GM04504 (cell line): ENCODE data around the gene CHST11.

ENCODE experiments used
- DNase-seq: peaks from one replicate; pipeline ENCODE4 v3.0.0-alpha.2; 2012; ENCODE audit warnings: low read depth

Gene CHST11

DNA sequence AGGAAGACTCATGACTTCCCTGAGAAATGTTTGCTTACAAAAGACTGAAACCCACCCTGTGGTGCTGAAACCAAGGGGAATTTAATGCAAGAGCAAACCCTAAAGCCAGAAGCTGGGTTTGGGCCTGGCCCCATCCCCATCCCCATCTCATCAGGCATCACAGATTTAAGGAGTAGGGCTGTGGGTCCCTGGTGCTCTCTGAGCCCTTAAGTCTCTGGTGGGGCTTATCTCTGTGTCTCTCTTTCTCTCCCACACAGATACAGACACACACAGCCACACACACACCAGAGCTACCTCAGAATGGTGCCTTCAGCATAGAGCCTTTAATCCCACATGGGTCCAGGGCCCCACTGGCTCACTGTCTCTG, 264.3 kb downstream of the CHST11 start:
- no peak for DNase-seq

DNA sequence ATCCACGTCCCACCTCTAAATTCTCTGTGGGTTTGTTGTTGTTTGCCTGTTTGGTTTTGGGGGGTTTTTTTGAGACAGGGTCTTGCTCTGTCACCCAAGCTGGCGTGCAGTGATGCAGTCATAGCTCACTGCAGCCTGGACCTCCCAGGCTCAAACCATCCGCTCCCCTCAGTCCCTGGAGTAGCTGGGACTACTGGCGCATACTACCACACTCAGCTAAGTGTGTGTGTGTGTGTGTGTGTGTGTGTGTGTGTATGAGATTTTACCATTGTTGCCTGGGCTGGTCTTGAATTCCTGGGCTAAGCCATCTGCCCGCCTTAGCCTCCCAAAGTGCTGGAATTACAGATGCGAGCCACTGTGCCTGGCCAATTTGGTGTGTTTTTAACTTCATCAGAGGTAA, 265.2 kb downstream of the CHST11 start:
- DNase-seq, result no peak

GRCh38 chr12:104722601-104723534, 266.1 kb downstream of the CHST11 start:
- no peak for DNase-seq

DNA sequence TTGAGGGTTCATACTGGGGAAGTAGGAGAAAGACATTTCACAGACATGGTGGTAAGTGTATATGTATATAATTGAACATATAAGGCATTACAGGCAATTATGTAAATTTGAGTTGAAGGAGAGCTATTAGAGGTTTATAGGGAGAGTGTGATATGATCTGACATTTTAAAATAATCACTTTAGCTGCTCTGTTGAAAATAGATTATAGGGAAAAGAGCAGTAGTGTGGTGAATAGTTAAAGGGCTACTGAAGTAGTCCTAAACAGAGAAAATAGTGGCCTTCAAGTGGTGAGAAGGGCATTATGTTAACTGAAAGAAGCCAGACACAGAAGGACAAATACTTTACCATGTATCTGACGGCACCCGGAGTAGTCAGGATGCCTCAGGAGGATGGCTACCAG, 267.1 kb downstream of the CHST11 start:
- DNase-seq, result no peak

- DNase-seq, result no peak
Observed at GRCh38 chr12:104724992-104725585, 268.3 kb downstream of the CHST11 start.

GRCh38 chr12:104725610-104726009, 268.9 kb downstream of the CHST11 start:
- no peak for DNase-seq

DNA sequence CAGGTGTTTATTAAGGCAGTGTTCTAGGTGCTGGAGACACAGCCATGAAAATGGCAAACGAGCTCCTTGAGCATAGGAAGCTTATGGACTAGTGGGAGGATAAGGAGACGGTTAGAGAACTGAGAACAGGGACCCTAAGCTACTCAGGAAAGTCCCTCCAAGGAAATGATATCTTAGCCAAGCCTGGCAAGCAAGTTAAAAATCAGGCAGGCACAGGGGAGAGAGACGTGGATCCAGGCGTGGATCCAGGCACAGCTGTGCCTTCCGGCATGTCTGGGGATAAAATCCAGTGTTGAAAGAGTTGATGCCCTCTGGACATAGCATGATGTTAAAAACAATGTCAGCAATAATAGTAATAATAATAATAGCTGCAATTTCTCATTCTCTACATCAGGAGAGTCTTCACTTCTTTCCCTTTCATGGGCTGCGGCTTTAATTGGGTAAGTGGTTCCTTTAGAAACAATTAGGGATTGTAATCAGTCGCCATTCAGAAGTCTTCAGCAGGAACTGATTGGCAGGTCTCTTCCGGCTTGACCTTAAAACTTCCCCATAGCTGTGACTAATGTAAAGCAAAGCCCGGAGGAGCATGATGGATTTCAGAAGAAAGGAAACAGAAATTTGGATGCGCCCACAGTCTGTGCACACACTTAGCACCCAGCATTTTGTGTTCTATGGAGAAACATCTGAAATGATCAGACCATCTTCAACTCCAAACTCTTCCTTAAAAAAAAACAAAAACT, 271.1 kb downstream of the CHST11 start:
- DNase-seq, result no peak

GRCh38 chr12:104729091-104729490, 272.3 kb downstream of the CHST11 start:
- DNase-seq, result no peak

DNA sequence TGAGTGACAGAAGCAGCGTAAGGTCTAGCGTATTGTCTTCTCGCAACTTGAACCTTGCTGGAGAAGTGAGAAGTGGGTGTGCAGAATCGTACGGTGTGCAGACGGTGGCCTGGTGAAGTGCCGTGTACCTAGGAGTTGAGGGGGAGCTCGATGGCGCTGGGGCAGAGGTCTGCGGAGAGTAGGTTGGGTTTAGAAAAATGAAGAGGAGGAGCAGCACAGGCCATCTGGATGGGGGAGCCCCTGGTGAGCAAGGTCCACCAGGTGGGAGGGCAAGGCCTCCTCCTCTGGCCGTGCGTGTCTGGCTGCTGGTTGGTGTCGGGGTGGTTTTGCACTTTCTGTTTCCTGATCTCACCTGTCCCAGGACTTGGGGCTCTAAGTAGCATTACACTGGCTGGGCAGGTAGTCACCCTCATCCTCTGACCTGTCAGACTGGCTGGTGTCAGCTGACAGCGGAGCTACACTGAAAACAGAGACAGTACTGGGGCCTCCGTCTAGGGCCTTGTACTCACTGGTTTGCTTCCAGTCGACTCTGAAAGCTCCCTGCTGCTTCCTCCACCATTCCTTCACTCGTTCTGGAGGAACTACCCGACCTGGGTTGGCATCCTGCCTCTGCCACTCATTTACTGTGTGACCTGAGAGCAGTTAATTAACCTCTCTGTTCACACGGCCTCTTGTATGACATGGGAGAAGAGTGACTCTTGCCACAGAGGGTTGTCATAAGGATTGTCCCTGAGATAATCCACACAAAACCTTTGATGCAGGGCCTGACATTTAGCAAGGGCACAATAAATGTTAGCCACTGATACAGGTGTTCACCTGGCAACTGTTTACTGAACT, 273.1 kb downstream of the CHST11 start:
- DNase-seq, result no peak

GRCh38 chr12:104730763-104731162, 274.0 kb downstream of the CHST11 start:
- DNase-seq, result no peak

GRCh38 chr12:104733717-104734175, 277.0 kb downstream of the CHST11 start:
- DNase-seq, result no peak

DNA sequence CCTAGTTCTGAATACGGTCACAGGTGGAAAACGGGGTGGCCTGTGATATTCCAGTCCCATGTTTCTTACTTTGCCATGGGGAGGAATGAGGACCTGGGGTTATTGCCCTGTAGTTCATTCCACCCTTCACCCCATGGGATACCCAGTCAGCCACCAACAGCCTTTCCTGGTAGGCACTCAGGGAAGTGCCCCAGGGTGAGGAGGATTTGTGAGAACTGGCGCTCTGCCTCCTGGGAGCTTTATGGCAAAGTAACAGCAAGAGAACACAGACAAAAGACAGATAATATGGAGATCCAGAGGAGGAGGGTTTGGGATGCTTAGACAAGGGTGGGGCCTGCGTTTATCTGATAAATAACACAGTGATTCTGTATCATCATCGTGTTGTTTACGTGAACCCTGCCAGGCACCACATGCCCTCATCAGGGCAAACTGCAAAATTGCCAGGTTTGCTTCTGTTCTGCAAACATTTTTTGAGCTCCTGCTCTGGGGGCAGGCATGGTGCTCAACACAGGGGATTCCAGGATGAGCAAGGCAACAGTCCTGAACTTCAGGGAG, 277.9 kb downstream of the CHST11 start:
- DNase-seq, result no peak

DNA sequence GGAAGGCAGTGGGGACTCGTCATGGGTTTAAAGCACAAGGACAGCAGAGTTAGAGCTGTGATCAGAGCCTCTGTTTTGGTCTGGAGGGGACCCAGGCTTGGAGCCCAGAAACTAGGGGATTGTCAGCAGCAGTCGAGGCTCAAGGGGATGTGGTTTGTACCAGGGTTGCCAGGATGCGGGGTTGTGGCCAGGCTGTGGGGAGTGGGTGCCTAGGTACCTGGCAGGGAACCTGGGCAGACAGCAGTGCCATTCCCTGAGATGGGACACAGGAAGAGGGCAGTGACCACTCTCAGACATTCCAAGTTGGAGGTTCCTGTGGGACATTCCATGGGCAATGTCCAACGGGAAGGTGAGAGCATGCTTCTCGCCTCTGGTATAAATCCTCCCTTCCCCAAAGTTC, 279.1 kb downstream of the CHST11 start:
- DNase-seq, result no peak

- peak; percentile 80 for DNase-seq
Observed at GRCh38 chr12:104736307-104736706, 279.6 kb downstream of the CHST11 start.

DNA sequence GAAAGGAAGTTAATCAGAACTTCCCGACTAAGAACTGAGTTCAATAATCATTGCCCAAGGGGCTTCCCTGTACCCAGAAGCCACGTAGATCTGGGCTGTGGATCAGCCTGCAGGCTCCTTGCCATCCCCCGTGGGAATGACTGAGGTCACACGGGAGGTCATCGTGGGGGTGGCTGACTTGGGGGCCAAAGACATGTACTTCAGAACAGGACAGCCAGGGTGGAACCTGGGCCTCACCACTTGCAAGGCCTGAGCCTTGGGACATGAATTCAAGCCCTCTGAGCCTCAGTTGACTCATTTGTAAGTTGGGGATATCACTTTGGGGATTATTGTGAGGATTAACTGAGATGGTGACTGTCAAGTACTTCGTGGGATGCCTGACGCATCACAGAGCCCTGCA, 280.4 kb downstream of the CHST11 start:
- DNase-seq, result no peak

- no peak for DNase-seq
Observed at GRCh38 chr12:104737791-104738301, 281.1 kb downstream of the CHST11 start.

DNA sequence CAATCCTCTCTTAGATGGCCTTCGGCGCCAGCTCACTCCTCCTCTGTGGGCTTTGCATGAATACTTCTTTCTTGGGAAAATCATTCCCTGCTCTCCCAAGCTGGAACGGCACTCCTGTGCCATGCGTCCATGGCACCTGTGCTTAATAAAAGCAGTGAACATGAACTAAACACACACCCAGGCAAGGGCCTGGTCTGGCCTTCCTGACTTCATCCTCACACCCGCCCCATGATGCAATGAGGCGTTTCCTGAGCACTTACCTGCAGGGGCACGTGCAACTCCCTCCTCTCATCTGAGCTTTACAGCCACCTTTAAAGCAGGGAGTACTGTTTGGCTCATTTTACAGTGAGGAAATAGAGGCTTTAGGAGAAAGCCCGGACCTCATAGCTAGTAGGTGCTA, 281.6 kb downstream of the CHST11 start:
- DNase-seq, result no peak

- no peak for DNase-seq
Observed at GRCh38 chr12:104738776-104739642, 282.3 kb downstream of the CHST11 start.

- DNase-seq, result no peak
Observed at GRCh38 chr12:104740668-104741067, 283.9 kb downstream of the CHST11 start.

- DNase-seq, result no peak
Observed at GRCh38 chr12:104741077-104741476, 284.3 kb downstream of the CHST11 start.
